ENCODE measurements around the gene SCGB1D4.

Gene SCGB1D4

GRCh38 chr11:62341588-62341987 is 42.7 kb upstream of the SCGB1D4 start:
- no peaks in the 10 kb centered on the region for H3F3A ChIP-seq (ENCODE audit: low read depth)
- TF ChIP-seq EZH2phosphoT487 (IDR thresholded peaks at IDR 0.05; ENCODE audit: borderline replicate concordance) (no peak), CTCF (conservative IDR thresholded peaks at IDR 0.05; ENCODE audit: low read length) (no peak)
- no peaks in the 10 kb centered on the region for H3K9me2 ChIP-seq (replicated peaks; ENCODE audit: low read depth, low read length)
- H3K4me2 ChIP-seq (ENCODE audit: low read depth, low read length, poor library complexity, severe bottlenecking), result no peak overlapping the region
- H3K79me2 ChIP-seq (ENCODE audit: insufficient read depth, low read length), result no peaks in the 10 kb centered on the region
- H3K4me3 ChIP-seq (ENCODE audit: low read length, poor library complexity, severe bottlenecking), result no peak overlapping the region
- no peak overlapping the region for H3K9ac ChIP-seq (ENCODE audit: low read depth, low read length, poor library complexity, severe bottlenecking)
- no peaks in the 10 kb centered on the region for H3K9me3 ChIP-seq (ENCODE audit: insufficient read depth, low read depth, low read length)
- no peaks in the 10 kb centered on the region for H3K27me3 ChIP-seq (ENCODE audit: insufficient read depth, low read length, poor library complexity, severe bottlenecking)
- H4K20me1 ChIP-seq (ENCODE audit: insufficient read depth, low read length, poor library complexity, severe bottlenecking), result no peaks in the 10 kb centered on the region
- no peak overlapping the region for H2AFZ ChIP-seq (ENCODE audit: low read length)
- H3K4me1 ChIP-seq (ENCODE audit: insufficient read depth, low read length, poor library complexity, severe bottlenecking), result no peaks in the 10 kb centered on the region
- no peaks in the 10 kb centered on the region for H3K36me3 ChIP-seq (ENCODE audit: insufficient read depth, low read length)

DNA sequence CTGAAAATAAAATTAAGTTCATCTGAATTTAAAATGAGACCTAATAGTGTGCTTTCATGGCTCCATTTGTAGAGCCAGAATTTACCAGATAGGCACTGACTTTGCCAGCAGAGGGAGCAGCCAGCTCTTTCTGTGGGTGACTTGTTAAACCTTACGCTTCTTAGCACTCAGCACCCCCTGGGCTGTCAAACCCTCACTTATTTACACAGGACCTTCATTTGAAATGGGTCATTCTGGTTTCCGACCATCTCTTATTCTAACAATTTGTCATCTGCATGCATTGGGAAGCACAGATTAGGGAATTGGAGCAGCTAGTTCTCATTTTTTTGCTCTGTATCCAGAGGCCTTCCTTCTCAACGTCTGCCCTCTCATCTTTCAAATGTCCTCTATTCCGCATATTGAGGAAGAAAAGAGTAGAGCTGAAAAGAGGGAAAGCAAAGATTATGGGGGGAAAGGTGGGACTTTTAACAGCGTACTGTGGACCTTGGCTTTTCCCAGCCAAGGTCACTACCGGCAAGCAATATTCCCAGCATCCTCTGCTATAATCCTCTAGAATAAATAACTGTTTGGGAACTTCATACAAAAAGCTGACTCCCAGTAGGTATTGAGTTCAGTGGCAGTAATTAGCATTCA is 41.5 kb upstream of the SCGB1D4 start:
- no peak overlapping the region for H3K9ac ChIP-seq (ENCODE audit: low read depth, low read length, poor library complexity, severe bottlenecking)

GRCh38 chr11:62338218-62338617 is 39.3 kb upstream of the SCGB1D4 start:
- no peak for TF ChIP-seq EZH2phosphoT487 (IDR thresholded peaks at IDR 0.05; ENCODE audit: borderline replicate concordance)
- no peak for TF ChIP-seq CTCF (conservative IDR thresholded peaks at IDR 0.05; ENCODE audit: low read length)
- H3K9ac ChIP-seq (ENCODE audit: low read depth, low read length, poor library complexity, severe bottlenecking), result peak overlapping the region; percentile 66
- no peaks in the 10 kb centered on the region for H3K36me3 ChIP-seq (ENCODE audit: insufficient read depth, low read length)
- H3K4me3 ChIP-seq (ENCODE audit: low read length, poor library complexity, severe bottlenecking), result peak overlapping the region; percentile 75
- H3K4me1 ChIP-seq (ENCODE audit: insufficient read depth, low read length, poor library complexity, severe bottlenecking), result no peaks in the 10 kb centered on the region
- no peaks in the 10 kb centered on the region for H3K9me2 ChIP-seq (replicated peaks; ENCODE audit: low read depth, low read length)
- H3K9me3 ChIP-seq (ENCODE audit: insufficient read depth, low read depth, low read length), result no peaks in the 10 kb centered on the region
- H2AFZ ChIP-seq (ENCODE audit: low read length), result peak overlapping the region; percentile 94
- H3K79me2 ChIP-seq (ENCODE audit: insufficient read depth, low read length), result no peaks in the 10 kb centered on the region
- peak overlapping the region; percentile 45 for H3K4me2 ChIP-seq (ENCODE audit: low read depth, low read length, poor library complexity, severe bottlenecking)
- H3F3A ChIP-seq (ENCODE audit: low read depth), result no peaks in the 10 kb centered on the region
- no peaks in the 10 kb centered on the region for H3K27me3 ChIP-seq (ENCODE audit: insufficient read depth, low read length, poor library complexity, severe bottlenecking)
- H4K20me1 ChIP-seq (ENCODE audit: insufficient read depth, low read length, poor library complexity, severe bottlenecking), result no peaks in the 10 kb centered on the region

More for the DNA sequence above, 41.5 kb upstream of the SCGB1D4 start:
- no peaks in the 10 kb centered on the region for H3K9me3 ChIP-seq (ENCODE audit: insufficient read depth, low read depth, low read length)
- H3K9me2 ChIP-seq (replicated peaks; ENCODE audit: low read depth, low read length), result no peaks in the 10 kb centered on the region
- TF ChIP-seq CTCF (conservative IDR thresholded peaks at IDR 0.05; ENCODE audit: low read length), result peak; percentile 75
- TF ChIP-seq EZH2phosphoT487 (IDR thresholded peaks at IDR 0.05; ENCODE audit: borderline replicate concordance), result no peak
- no peak overlapping the region for H3K4me3 ChIP-seq (ENCODE audit: low read length, poor library complexity, severe bottlenecking)
- H3K27me3 ChIP-seq (ENCODE audit: insufficient read depth, low read length, poor library complexity, severe bottlenecking), result no peaks in the 10 kb centered on the region
- H4K20me1 ChIP-seq (ENCODE audit: insufficient read depth, low read length, poor library complexity, severe bottlenecking), result no peaks in the 10 kb centered on the region
- H3K4me1 ChIP-seq (ENCODE audit: insufficient read depth, low read length, poor library complexity, severe bottlenecking), result no peaks in the 10 kb centered on the region
- H3K36me3 ChIP-seq (ENCODE audit: insufficient read depth, low read length), result no peaks in the 10 kb centered on the region
- H3F3A ChIP-seq (ENCODE audit: low read depth), result no peaks in the 10 kb centered on the region
- no peaks in the 10 kb centered on the region for H3K79me2 ChIP-seq (ENCODE audit: insufficient read depth, low read length)
- H2AFZ ChIP-seq (ENCODE audit: low read length), result no peak overlapping the region
- H3K4me2 ChIP-seq (ENCODE audit: low read depth, low read length, poor library complexity, severe bottlenecking), result no peak overlapping the region
